ENCODE data around the gene C2orf92.

The C2orf92 gene

GRCh38 chr2:97693476-97693875 is 24.0 kb downstream of the C2orf92 start:
- DNase-seq (ENCODE audit: extremely low read depth, insufficient read length) = no peak
- H3K27me3 ChIP-seq (replicated peaks; ENCODE audit: control insufficient read depth, insufficient read depth, low read length) = no peaks in the 10 kb centered on the region
- no peak overlapping the region for H3K4me3 ChIP-seq (replicated peaks; ENCODE audit: low read depth, low read length)
- H3K36me3 ChIP-seq (ENCODE audit: control insufficient read depth, insufficient read depth, low read length) = no peaks in the 10 kb centered on the region
- no peak for TF ChIP-seq CTCF (IDR thresholded peaks at IDR 0.05; ENCODE audit: insufficient read depth, low read length, poor library complexity, severe bottlenecking)

GRCh38 chr2:97695744-97696143 is 26.2 kb downstream of the C2orf92 start:
- H3K27me3 ChIP-seq (replicated peaks; ENCODE audit: control insufficient read depth, insufficient read depth, low read length) = no peaks in the 10 kb centered on the region
- H3K36me3 ChIP-seq (ENCODE audit: control insufficient read depth, insufficient read depth, low read length) = no peaks in the 10 kb centered on the region
- no peak overlapping the region for H3K4me3 ChIP-seq (replicated peaks; ENCODE audit: low read depth, low read length)
- no peak for DNase-seq (ENCODE audit: extremely low read depth, insufficient read length)
- TF ChIP-seq CTCF (IDR thresholded peaks at IDR 0.05; ENCODE audit: insufficient read depth, low read length, poor library complexity, severe bottlenecking) = no peak

GRCh38 chr2:97697252-97698235 is 28.0 kb downstream of the C2orf92 start:
- TF ChIP-seq CTCF (IDR thresholded peaks at IDR 0.05; ENCODE audit: insufficient read depth, low read length, poor library complexity, severe bottlenecking) = peak; percentile 78
- no peaks in the 10 kb centered on the region for H3K27me3 ChIP-seq (replicated peaks; ENCODE audit: control insufficient read depth, insufficient read depth, low read length)
- H3K36me3 ChIP-seq (ENCODE audit: control insufficient read depth, insufficient read depth, low read length) = no peaks in the 10 kb centered on the region
- no peak overlapping the region for H3K4me3 ChIP-seq (replicated peaks; ENCODE audit: low read depth, low read length)
- DNase-seq (ENCODE audit: extremely low read depth, insufficient read length) = peak; percentile 35

GRCh38 chr2:97698530-97698929 is 29.0 kb downstream of the C2orf92 start:
- TF ChIP-seq CTCF (IDR thresholded peaks at IDR 0.05; ENCODE audit: insufficient read depth, low read length, poor library complexity, severe bottlenecking) = no peak
- no peak overlapping the region for H3K4me3 ChIP-seq (replicated peaks; ENCODE audit: low read depth, low read length)
- H3K27me3 ChIP-seq (replicated peaks; ENCODE audit: control insufficient read depth, insufficient read depth, low read length) = no peaks in the 10 kb centered on the region
- no peak for DNase-seq (ENCODE audit: extremely low read depth, insufficient read length)
- no peaks in the 10 kb centered on the region for H3K36me3 ChIP-seq (ENCODE audit: control insufficient read depth, insufficient read depth, low read length)

- Histone ChIP-seq H3K27me3 (replicated peaks; ENCODE audit: control insufficient read depth, insufficient read depth, low read length) (no peaks in the 10 kb centered on the region), H3K36me3 (ENCODE audit: control insufficient read depth, insufficient read depth, low read length) (no peaks in the 10 kb centered on the region), H3K4me3 (replicated peaks; ENCODE audit: low read depth, low read length) (no peak overlapping the region)
- TF ChIP-seq CTCF (IDR thresholded peaks at IDR 0.05; ENCODE audit: insufficient read depth, low read length, poor library complexity, severe bottlenecking) = peak; percentile 75
- no peak for DNase-seq (ENCODE audit: extremely low read depth, insufficient read length)
These were observed 30.4 kb downstream of the C2orf92 start for GRCh38 chr2:97699765-97700444.
